Measurements from ENCODE around the gene ACTR3. TPM values are rescaled to one million over a fixed set of nuclear protein-coding genes. Genes with fewer than 3 reads are reported as not detected.
"Not testable (repeated sequence)": the region's sequence is repeated elsewhere in the genome, so short reads cannot be mapped to it uniquely, and the experiment has no call there.

ACTR3 gene
- total and polyA plus RNA-seq, 4 donors = 34.4 to 99.6 (median 51.8) TPM

- no peak for TF ChIP-seq HNF4A (conservative IDR thresholded peaks at IDR 0.05)
- TF ChIP-seq EGR1 (IDR thresholded peaks at IDR 0.05; ENCODE audit: low read depth in 2 of 2) = no peak
- no peak for TF ChIP-seq NR2F2 (IDR thresholded peaks at IDR 0.05)
Observed at GRCh38 chr2:113940891-113941290, 51.0 kb downstream of the ACTR3 start (continued).

DNA sequence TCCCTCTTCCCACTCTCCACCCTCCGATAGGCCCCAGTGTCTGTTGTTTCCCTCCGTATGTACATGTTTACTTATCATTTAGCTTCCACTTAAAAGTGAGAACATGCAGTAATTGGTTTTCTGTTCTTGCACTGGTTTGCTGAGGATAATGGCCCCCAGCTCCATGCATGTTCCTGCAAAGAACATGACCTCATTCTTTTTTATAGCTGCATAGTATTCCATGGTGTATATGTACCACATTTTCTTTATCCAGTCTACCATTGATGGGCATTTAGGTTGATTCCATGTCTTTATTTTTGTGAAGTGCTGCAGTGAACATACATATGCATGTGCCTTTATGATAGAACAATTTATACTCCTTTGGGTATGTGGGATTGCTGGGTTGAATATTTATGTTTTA lies 55.9 kb downstream of the ACTR3 start:
- not testable (repeated sequence) for H3K4me3 ChIP-seq (ENCODE audit: low read depth in 1 of 3, low read length in 3 of 3); H3K27ac ChIP-seq (ENCODE audit: low read depth in 1 of 2, low read length in 2 of 2); H3K4me1 ChIP-seq (ENCODE audit: control insufficient read depth in 4 of 4, insufficient read depth in 4 of 4, low read length in 3 of 4); H3K9ac ChIP-seq (ENCODE audit: low read depth in 1 of 2, low read length in 2 of 2); H3K27me3 ChIP-seq (ENCODE audit: control insufficient read depth in 4 of 4, insufficient read depth in 4 of 4, low read length in 3 of 4); DNase-seq (ENCODE audit: low spot score); H3K9me3 ChIP-seq (ENCODE audit: control insufficient read depth in 4 of 4, low read length in 3 of 4)
- over 99% methylated on average over 2 of the region's 2 CpGs for WGBS
- H3K36me3 ChIP-seq (ENCODE audit: control insufficient read depth in 4 of 4, insufficient read depth in 3 of 4, low read depth in 1 of 4, low read length in 3 of 4) = peaks cover 4 to 48% (median 27%) of the 10 kb centered on the region in 4 donors

DNA sequence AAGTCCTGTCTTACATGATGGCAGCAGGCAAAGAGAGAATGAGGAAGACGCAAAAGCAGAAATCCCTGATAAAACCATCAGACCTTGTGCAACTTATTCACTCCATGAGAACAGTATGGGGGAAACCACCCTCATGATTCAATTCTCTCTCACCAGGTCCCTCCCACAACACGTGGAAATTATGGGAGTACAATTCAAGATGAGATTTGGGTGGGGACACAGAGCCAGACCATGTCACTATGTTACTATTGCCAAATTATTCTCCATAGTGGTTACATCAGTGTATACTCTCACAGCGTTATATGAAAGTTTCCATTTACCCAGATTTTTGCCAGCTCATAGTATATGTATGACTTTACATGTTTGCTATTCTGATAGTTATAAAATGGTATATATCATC lies 61.0 kb downstream of the ACTR3 start:
- not testable (repeated sequence) for H3K9me3 ChIP-seq (ENCODE audit: control insufficient read depth in 4 of 4, low read length in 3 of 4); H3K4me3 ChIP-seq (ENCODE audit: low read depth in 1 of 3, low read length in 3 of 3); H3K4me1 ChIP-seq (ENCODE audit: control insufficient read depth in 4 of 4, insufficient read depth in 4 of 4, low read length in 3 of 4); H3K27ac ChIP-seq (ENCODE audit: low read depth in 1 of 2, low read length in 2 of 2); H3K27me3 ChIP-seq (ENCODE audit: control insufficient read depth in 4 of 4, insufficient read depth in 4 of 4, low read length in 3 of 4); DNase-seq (ENCODE audit: low spot score); H3K9ac ChIP-seq (ENCODE audit: low read depth in 1 of 2, low read length in 2 of 2)
- WGBS = 89% methylated on average over 3 of the region's 3 CpGs
- H3K36me3 ChIP-seq (ENCODE audit: control insufficient read depth in 4 of 4, insufficient read depth in 3 of 4, low read depth in 1 of 4, low read length in 3 of 4) = peaks cover 4 to 51% (median 31%) of the 10 kb centered on the region in 4 donors

DNA sequence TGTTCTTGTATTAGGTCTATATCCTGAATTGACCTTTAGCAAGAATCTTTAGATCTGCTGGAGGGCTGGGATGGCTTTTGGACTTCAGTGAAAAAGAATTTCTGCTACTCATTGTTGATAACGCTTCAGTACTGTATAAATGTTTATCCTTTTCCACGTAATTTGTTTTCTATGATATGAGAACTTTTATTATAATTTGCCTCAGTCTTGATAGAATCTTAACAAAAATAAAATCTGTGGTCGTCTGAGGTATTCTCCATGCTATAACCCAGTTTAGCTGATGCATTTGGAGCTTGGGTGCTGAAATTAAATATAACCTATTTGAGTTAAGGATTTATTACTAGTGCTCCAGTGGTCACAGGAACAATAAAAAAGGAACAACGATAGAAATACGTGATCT lies 71.1 kb downstream of the ACTR3 start:
- Histone ChIP-seq H3K9ac (ENCODE audit: low read depth in 1 of 2, low read length in 2 of 2) (no peak overlapping the region), H3K4me1 (ENCODE audit: control insufficient read depth in 4 of 4, insufficient read depth in 4 of 4, low read length in 3 of 4) (no peaks in the 10 kb centered on the region), H3K27ac (ENCODE audit: low read depth in 1 of 2, low read length in 2 of 2) (no peak overlapping the region), H3K4me3 (ENCODE audit: low read depth in 1 of 3, low read length in 3 of 3) (no peak overlapping the region), H3K27me3 (ENCODE audit: control insufficient read depth in 4 of 4, insufficient read depth in 4 of 4, low read length in 3 of 4) (no peaks in the 10 kb centered on the region), H3K9me3 (ENCODE audit: control insufficient read depth in 4 of 4, low read length in 3 of 4) (no peaks in the 10 kb centered on the region), H3K36me3 (ENCODE audit: control insufficient read depth in 4 of 4, insufficient read depth in 3 of 4, low read depth in 1 of 4, low read length in 3 of 4) (peaks cover 0 to 13% (median 4%) of the 10 kb centered on the region in 4 donors)
- WGBS = 96% methylated on average over 5 of the region's 5 CpGs
- DNase-seq (ENCODE audit: low spot score) = no peak
- TF ChIP-seq FOXA1 (IDR thresholded peaks at IDR 0.05) (no peak), JUND (IDR thresholded peaks at IDR 0.05) (no peak), HNF4A (conservative IDR thresholded peaks at IDR 0.05) (no peak), MAX (IDR thresholded peaks at IDR 0.05) (no peak), YY1 (IDR thresholded peaks at IDR 0.05) (no peak), NR2F2 (IDR thresholded peaks at IDR 0.05) (no peak)
- TF ChIP-seq, protein P1, sequence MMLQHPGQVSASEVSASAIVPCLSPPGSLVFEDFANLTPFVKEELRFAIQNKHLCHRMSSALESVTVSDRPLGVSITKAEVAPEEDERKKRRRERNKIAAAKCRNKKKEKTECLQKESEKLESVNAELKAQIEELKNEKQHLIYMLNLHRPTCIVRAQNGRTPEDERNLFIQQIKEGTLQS (IDR thresholded peaks at IDR 0.05) = no peak
- TF ChIP-seq, protein P2, sequence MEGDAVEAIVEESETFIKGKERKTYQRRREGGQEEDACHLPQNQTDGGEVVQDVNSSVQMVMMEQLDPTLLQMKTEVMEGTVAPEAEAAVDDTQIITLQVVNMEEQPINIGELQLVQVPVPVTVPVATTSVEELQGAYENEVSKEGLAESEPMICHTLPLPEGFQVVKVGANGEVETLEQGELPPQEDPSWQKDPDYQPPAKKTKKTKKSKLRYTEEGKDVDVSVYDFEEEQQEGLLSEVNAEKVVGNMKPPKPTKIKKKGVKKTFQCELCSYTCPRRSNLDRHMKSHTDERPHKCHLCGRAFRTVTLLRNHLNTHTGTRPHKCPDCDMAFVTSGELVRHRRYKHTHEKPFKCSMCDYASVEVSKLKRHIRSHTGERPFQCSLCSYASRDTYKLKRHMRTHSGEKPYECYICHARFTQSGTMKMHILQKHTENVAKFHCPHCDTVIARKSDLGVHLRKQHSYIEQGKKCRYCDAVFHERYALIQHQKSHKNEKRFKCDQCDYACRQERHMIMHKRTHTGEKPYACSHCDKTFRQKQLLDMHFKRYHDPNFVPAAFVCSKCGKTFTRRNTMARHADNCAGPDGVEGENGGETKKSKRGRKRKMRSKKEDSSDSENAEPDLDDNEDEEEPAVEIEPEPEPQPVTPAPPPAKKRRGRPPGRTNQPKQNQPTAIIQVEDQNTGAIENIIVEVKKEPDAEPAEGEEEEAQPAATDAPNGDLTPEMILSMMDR (IDR thresholded peaks at IDR 0.05; ENCODE audit: low read depth, low read length, missing input control) = no peak
- TF ChIP-seq, protein P3, sequence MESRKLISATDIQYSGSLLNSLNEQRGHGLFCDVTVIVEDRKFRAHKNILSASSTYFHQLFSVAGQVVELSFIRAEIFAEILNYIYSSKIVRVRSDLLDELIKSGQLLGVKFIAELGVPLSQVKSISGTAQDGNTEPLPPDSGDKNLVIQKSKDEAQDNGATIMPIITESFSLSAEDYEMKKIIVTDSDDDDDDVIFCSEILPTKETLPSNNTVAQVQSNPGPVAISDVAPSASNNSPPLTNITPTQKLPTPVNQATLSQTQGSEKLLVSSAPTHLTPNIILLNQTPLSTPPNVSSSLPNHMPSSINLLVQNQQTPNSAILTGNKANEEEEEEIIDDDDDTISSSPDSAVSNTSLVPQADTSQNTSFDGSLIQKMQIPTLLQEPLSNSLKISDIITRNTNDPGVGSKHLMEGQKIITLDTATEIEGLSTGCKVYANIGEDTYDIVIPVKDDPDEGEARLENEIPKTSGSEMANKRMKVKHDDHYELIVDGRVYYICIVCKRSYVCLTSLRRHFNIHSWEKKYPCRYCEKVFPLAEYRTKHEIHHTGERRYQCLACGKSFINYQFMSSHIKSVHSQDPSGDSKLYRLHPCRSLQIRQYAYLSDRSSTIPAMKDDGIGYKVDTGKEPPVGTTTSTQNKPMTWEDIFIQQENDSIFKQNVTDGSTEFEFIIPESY (IDR thresholded peaks at IDR 0.05) = no peak

All from liver (tissue), 9 donors.